Left lobe of liver (tissue), 2 donors: ENCODE measurements around the gene PNCK. TPM values are rescaled to one million over a fixed set of nuclear protein-coding genes. Genes with fewer than 3 reads are reported as not detected.

Source experiments
- ATAC-seq: fragments of 200-7000 bp; cut with Tn5 transposase; one replicate; pipeline ENCODE4 v1.9.1; 2020; ENCODE audit warnings: mild to moderate bottlenecking, moderate library complexity
- DNase-seq: peaks from one replicate; pipeline ENCODE4 v3.0.0-alpha.2; 2020; ENCODE audit warnings: low spot score
- total RNA-seq: library from RNA; stranded (reverse); gene quantifications from one replicate; pipeline ENCODE4 v1.2.1, GENCODE V29; 2021
- donor health status: DM: no; HTN: no; CAD: no; lungs with moderate emphysema.
- donor health status: DM: no; HTN: yes; CAD: no.

Gene PNCK
- total RNA-seq, 1 donor from 2014 or later = not detected

DNA sequence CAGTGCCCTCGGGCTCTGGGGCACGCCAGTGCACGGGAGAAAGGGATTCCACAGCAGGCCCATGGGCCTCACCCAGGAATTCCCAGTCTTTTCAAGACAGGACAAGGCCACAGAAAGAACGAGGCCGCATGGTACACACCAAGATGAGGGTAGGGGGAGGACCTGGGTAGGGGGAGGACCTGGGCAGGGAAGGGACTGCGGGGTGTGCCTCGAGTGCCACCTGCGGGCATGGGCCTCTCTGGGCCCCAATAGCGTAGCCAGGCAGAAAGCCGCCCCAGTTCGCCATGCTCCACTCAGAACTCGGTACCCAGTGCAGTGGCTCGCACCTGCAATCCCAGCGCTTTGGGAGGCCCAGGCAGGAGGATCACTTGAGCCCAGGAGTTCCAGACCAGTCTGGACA, 40.6 kb downstream of the PNCK start:
- DNase-seq = no peak
- no peak for ATAC-seq

DNA sequence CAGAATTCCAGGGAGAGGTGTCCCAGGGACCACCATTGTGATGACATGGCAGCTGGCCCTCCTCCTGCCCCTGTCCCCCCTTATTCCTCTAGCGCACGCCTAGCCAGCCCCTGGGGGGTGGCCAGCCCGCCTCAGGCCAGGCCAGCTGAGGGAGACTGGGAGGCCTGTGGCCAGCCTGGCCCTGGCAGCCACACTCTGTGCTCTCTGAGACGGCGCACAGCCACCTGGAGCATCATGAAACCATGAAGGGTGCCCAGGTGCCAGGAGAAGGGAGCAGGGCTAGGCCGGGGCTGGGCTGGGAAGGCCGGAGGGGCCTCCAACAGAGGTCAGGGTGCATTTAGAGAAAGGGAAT, 41.0 kb downstream of the PNCK start:
- ATAC-seq = no peak
- DNase-seq = no peak

DNA sequence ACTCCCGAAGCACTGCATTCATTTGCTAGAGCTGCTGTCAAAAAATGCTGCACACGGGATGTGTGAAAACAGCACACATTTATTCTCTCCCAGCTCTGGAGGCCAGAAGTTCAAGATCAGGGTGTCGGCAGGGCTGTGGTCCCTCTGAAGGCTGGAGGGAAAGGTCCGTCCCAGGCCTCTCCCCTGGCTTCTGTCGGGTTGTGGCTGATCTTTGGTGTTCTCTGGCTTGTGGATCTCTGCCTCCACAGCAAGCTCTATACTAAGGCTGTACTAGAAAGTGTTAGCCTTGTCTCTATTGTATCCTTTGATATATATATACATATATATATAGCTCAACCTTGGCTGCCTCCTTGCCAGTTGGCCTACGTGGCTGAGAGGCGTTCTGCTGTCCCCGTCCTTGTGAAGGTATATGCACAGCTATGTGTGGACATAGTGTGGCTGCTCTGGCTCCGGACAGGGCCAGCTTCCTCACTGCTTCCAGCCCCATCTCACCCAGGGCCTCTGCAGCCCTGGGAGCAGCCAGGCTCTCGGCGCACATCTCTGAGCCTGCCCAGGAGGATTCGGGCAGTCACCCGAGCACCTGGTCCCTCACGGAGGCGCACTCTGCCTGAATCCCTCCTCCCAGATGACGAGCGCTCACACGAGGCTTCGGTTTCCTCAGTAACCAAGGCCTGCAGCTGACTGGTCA, 41.6 kb downstream of the PNCK start:
- ATAC-seq = no peak
- DNase-seq = no peak

DNA sequence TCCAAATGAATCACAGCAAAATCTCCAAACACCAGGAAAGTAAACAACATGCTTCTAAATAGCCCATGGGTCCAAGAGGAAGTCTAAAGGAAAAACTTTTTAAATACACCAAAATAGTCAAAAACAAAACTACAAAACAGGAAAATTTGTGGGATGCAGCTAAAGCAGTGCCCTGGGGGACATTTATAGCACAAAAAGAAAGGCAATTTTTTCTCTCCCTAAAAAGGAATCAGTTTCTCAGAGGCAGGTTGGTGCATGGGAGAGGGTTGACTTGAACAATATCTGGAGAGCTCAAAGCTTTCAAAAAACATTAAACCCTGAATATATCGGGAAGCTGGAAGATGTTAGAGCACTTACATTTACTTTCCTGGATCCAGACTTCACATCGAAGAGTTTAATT, 42.3 kb downstream of the PNCK start:
- ATAC-seq (no peak), DNase-seq (no peak)

DNA sequence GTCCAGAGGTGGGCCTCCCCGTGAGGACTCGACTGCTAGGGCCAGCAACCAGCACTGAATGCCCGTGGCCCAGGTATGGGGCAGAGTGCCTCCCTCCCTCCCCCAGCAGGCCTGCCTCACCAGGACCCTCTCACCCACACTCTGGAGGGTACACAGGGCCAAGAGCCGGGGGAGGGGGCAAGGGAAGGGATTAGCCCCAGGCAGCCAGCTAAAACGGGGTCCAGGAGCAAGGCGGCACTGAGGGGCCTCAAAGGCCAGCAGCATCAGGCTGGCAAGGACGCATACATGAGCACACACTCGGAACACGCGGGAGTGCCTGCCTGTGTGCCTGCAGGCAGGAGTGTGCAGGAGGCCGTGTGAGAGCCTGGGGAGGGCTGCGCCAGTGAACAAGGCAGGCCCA, 44.9 kb downstream of the PNCK start:
- peak; percentile 37 for DNase-seq

DNA sequence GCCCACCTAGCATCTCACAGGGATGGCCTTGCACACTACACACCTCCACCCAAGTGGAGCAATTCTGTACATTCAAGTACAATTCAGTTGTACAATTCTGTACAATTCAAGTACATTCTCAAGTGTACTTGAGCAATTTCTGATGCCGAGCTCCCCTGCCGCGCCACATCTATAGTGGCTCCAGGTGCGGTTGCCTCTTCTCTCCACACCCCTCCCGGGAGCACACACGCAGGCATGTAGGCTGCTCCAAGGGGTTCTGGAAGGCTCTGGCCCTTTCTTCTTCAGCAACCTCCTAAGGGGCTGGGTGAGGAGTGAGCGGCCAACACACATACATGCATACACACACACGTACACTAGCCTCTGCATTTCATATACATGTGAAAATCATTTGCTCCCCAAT, 45.5 kb downstream of the PNCK start:
- ATAC-seq (no peak), DNase-seq (no peak)

More for the DNA sequence above, 44.9 kb downstream of the PNCK start:
- no peak for ATAC-seq

DNA sequence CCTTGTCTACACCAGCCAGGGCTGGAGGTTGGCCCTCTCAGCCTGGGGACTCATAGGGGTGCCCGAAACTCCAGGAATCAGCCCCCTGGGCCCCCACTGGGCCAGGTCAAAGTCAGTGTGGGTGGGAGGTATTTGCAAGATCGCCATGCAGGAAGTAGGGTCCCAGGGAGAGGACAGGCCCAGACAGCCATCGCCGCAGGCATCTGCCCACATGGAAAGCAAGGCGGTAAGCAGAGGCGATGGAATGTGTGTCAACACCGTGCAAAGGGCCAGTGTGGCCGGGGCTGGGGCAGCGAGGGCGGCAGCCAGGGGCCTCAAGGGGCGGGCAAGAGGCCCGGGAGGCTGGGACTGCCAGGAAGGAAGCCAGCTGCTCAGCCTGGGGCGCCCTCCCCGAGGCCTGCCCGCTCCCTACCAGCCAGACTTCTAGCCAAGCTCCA, 45.9 kb downstream of the PNCK start:
- ATAC-seq (peak; percentile 19), DNase-seq (peak; percentile 57)

DNA sequence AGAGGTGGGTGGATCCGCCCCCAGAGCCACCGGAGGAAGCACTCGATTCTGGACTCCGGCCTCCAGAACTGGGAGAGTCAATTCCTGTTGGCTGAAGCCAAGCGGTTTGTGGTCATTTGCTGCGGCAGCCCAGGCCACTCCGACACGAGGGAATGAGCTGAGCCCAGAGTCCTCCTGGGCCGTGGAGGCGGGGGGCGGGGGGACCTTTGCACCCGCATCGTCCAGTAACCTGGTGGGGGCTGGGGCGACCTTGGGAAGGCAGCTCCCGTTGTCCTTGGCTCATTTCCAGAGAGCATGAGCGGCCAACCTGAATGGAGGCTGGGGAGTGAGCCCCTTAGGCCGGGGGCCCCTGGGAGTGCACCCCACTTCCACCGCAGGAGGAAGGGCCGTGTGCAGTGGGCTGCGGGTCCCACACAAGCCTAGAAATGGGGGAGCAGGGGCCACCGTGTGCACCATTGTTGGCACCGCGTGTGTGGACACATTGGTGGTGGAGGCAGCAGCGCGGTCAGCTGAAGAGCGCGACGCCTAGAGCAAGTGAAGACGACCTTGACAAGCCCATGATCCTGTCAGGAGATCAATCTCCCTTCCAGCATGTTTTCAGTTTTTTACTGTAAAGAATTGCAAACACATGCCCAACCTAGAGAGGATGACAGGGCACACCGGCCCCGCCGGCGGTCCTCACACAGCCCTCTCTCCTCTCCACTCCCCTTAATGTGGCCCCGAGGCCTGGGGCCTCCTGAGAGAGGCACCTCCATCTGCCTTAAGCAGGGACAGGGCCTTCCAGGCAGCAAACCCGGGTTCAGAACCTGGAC, 46.5 kb downstream of the PNCK start:
- ATAC-seq = peak; percentile 48

DNA sequence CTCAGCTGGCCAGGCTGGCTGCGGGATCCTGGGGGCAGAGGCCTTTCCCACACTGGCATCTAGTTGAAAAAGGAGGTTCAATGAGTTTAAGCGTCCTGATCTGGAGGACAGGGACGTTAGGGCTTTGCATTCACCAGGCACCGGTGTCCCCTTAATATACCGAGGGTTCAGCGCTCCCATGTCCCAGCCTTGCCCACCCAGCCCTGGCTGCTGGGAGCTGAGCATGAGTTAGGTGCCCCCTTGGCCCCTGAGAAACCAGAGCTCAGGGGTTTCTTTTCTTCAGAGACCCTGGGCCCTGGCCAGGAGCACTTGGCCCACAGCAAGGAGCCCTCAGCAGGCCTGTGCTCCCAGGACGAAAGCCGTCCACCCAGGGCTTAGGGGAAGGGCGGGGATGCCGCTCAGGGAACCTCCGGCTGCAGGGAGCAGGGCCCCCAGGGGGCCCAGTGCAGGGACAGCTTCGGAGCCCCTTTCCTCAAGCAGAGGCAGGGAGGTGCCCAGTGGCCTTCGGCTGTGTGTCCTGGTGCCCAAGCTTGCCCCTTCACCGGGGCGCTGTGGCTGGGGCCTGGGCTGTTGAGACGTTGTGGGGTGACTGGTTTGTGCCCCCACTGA, 47.5 kb downstream of the PNCK start:
- ATAC-seq (no peak), DNase-seq (no peak)

More for the DNA sequence above, 46.5 kb downstream of the PNCK start:
- peak; percentile 86 for DNase-seq

DNA sequence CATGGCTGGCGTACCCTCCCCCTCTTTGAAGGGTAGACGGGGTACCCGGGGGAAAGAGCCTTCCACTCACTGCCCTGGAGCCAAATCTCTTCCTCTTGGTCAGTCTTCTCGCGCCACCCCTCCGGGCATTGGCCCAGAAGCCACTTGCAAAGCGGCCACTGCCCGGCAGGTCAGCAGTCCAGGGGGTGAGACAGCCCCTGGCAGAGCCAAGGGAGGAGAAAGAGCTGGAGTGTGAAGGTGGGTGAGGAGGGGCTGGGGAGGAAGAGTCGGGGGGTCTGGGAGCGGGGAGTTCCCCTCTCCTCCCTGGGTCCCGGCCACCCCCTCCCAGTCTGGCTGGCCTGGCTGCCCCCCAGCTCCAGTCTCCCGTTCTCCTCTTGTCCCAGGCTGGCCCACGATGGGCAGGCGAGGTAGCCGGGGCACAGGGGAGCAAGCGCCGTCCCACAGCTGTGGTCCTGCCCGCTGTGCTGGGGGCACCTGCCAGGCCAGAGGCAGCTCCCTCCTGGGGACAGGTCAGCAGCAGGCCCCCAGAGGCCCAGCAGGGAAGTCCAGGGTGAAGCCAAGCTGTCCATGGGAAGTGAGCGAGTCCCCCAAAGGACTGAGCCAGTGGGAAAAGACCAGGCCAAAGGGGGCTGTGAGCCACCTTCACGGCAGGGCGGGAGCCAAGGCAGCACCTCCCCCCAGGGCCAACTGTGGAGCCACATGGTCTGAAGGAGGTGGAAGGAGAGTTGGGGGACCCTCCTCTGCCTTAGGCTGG, 48.2 kb downstream of the PNCK start:
- ATAC-seq = peak; percentile 47
- DNase-seq = peak; percentile 82

DNA sequence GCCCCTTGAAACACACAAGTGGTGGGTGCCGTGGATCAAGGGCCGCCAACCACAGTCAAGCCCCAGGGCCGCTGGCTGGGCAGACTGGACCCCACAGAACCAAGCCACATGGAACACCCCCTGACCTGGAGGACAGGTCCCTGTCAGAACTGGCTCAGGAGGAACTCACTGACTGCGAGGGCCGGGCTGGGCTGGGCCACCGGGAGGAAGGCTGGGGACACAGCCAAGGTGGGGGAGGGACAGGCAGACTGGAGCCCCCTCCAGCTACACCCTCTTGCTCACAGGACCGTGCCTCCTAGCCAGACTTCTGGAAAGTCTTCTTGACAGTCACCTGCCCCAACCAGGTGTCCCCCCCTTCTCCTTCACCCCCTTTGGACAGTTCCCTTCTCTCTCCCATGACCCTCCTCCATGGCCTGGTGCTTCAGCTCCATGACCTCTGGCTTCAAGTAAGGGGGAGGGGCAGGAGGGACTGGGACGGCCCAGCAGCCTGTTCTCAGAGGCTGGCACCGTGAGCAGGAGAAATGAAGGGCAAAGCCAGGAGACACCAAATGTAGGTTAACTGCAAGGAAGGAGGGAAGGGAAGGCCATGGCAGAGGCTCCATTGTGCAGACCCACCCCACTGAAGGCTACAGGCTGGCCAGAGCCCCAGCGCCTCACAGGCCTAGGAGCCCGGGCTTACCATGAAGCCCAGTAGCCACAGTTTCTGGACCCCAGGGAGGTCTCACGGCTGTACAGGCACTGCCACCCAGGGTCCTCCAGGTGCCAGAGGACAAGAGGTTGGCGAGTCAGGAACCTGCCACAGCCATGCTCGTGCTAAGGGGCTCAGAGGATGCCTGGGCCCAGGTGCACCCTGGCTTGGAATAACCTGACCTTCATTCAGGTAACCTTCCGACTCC, 49.2 kb downstream of the PNCK start:
- peak; percentile 80 for DNase-seq
- ATAC-seq = peak; percentile 61

DNA sequence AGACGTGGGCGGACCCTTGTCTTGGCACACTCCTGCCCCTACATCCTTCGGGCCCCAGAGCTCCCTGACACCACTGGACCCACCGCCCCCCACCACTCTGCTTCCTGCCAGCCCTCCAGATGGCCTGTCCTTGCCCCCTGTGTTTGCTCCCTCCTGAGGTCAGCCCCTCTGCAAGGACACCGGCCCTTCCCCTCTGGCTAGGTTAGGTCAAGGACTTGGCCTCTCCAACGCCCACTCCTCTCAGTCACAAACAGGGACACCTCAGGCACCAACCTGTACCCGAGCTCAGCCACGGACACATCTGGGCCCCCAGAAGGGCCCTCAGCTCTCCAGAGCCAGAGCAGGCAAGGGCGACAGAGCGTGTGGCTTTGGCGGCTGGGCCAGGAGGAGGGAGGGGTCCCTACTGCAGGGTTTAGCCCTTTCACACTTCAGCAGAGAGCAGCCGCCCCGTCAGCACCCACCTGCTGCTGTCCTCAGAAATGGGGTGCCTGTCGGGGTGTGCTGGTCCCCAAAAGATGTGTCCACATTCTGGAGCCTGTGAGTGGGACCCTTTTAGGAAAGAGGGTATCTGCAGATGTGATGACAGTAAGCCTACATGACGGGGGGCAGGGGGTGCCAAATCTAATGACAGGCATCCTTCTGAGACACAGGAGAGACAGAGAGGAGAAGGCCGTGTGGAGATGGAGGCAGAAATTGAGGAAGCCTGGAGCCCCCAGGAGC, 50.1 kb downstream of the PNCK start:
- ATAC-seq = peak; percentile 11
- DNase-seq = no peak

DNA sequence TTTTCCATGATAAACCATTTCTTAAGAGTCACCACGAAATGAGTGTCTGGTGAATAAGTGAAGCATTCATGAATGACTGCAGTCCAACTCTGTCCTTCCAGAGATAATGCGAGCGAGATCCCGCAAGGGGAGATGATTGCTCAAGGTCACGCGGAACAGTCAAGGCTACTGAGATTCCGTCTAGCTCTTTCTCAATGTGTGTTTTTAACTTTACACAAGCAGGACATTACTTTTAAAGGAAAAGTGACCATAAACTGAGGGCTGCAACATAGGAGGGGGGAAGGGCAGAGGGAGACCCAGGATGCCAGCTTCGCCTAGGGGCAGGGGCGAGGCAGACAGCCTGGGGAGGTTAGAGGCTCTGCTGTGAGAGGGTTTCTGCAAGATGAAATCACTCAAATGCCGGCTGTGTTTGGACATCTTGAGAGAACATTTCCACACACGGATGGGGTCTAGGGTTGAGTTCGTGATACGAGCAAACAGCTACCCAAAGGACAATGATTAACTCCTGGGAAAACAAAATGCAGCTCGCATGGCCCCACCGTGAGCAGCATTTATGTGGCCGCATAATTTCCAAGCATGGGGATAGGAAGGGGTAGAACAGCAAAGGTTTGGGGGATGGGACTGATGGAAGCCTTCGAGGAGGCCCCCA, 50.8 kb downstream of the PNCK start:
- peak; percentile 28 for ATAC-seq

DNA sequence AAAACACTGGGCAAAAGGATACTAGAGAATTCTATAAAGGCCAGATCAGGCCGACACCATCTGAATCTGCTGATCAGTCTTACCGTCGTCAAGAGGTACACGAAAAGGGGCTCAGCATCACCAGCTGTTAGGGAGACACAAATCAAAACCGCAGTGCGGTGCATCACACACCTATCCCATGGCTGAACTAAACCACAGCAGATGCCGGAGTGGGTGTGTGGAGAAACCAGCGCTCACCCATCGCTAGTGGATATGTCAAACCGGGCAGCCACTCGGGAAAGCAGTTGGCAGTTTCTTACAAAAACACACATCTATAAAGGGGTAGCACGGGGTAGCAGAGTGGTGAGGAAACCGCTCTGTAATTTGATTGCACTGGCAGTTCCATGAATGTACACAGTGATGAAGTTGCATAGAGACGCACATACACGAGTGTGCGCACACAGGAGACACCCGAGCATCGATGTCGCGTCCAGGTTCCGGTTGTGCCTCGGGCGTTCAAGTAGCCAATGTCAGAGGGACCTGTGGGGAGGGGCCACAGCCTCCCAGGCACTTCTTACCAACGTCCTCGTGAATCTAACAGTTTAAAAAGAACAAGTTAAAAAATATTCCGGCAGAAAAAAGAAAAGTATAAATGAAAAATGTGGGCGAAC, 51.5 kb downstream of the PNCK start:
- DNase-seq = no peak
- ATAC-seq = no peak

More for the DNA sequence above, 50.8 kb downstream of the PNCK start:
- peak; percentile 69 for DNase-seq

DNA sequence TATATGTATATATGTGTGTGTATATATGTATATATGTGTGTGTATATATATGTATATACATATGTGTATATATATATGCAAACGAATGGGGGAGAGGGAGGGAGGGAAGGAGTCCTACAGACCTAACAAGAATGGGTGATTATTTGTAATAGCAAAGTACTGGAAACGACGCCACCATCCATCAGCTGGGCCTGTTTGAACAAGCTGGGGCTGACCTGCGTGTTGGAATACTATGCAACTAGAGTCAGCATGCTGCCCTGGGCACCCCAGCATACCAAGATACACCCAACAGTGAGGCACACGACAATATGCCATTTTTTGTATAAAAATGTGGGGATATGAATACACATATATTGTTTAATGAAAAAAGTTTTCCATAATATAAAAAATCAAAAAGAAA, 53.0 kb downstream of the PNCK start:
- no peak for DNase-seq
- no peak for ATAC-seq
